K562 (cell line): ENCODE data around the gene SLC9B1. TPM values are rescaled to one million over a fixed set of nuclear protein-coding genes. Genes with fewer than 3 reads are reported as not detected.

Source experiments
- ATF7 ChIP-seq: fragments of 450-650 bp; IDR thresholded peaks from 2 replicates; pipeline ENCODE4 v1.7.1; 2014; ENCODE audit warnings: mild to moderate bottlenecking, moderate library complexity
- BCOR ChIP-seq: fragments of 450-650 bp; IDR thresholded peaks from 2 replicates; pipeline ENCODE4 v1.6.1; 2016
- CBX2 ChIP-seq: fragments of 200-600 bp; sonication (generic); IDR thresholded peaks from one replicate; pipeline ENCODE4 v1.6.1; 2012; ENCODE audit warnings: mild to moderate bottlenecking, low read length, inconsistent platforms; ENCODE audit not compliant: insufficient read depth, poor library complexity, severe bottlenecking
- DACH1 ChIP-seq: fragments of 450-650 bp; IDR thresholded peaks from 2 replicates; pipeline ENCODE4 v1.6.1; 2018; ENCODE audit not compliant: partially characterized antibody
- E2F3 ChIP-seq: fragments of 250-450 bp; sonication (Bioruptor Pico); IDR thresholded peaks from 2 replicates; pipeline ENCODE4 v1.4.0; 2020; ENCODE audit warnings: mild to moderate bottlenecking
- ESRRA ChIP-seq: fragments of 450-650 bp; IDR thresholded peaks from 2 replicates; pipeline ENCODE4 v1.6.1; 2014; ENCODE audit warnings: low read depth, mild to moderate bottlenecking, moderate library complexity, borderline replicate concordance
- POLR3A ChIP-seq: IDR thresholded peaks from 2 replicates; pipeline ENCODE4 v1.6.1; 2011; ENCODE audit warnings: borderline replicate concordance, mild to moderate bottlenecking, moderate library complexity; ENCODE audit not compliant: insufficient read length, insufficient read depth; ENCODE audit errors: extremely low read depth
- TAF7 ChIP-seq: fragments of 450-650 bp; IDR thresholded peaks from 2 replicates; pipeline ENCODE4 v1.6.1; 2016; ENCODE audit warnings: missing genetic modification characterization, missing compliant biosample characterization
- TAL1 ChIP-seq: fragments of 450-650 bp; IDR thresholded peaks from 2 replicates; pipeline ENCODE4 v1.6.1; 2016; ENCODE audit warnings: mild to moderate bottlenecking
- polyA plus RNA-seq, 8 experiments: library from polyadenylated mRNA; depleted of rRNA in 4 of 8; stranded (reverse) in 5 of 8; unstranded in 3 of 8; fragments of >200 nt; fragmentation: Nextera tagmentation in 2 of 8; fragmentation: Illumina TruSeq in 1 of 8; extraction: Ambion mirVana in 2 of 8; extraction: Trizol in 1 of 8; gene quantifications; 2 replicates each; pipeline versions ENCODE4 v1.2.1 to v1.2.3, GENCODE V29; 2011 to 2014; ENCODE audit warnings: inconsistent platforms in 1 of 8, missing spikeins in 1 of 8
- total RNA-seq, 7 experiments: library from RNA; depleted of rRNA in 6 of 7; stranded (reverse); fragments of >200 nt in 6 of 7; fragmentation: Illumina TruSeq in 2 of 7; extraction: Trizol in 2 of 7; gene quantifications; 2 replicates each; pipeline versions ENCODE4 v1.2.1 to v1.2.3, GENCODE V29; 2011 to 2021; ENCODE audit warnings: low replicate concordance in 1 of 7
- TF ChIP-seq, protein P1 (sequence below): fragments of 200-800 bp; sonication (Bioruptor generic); IDR thresholded peaks from 2 replicates; pipeline ENCODE4 v1.6.1; 2017; ENCODE audit warnings: missing genetic modification characterization, missing compliant biosample characterization
- TF ChIP-seq, protein P2 (sequence below): sonication (generic); formaldehyde crosslinking; IDR thresholded peaks from 2 replicates; pipeline ENCODE4 v1.4.0; 2020; ENCODE audit warnings: mild to moderate bottlenecking, missing genetic modification reagents
- TF ChIP-seq, protein P3 (sequence below): sonication (generic); formaldehyde crosslinking; IDR thresholded peaks from 2 replicates; pipeline ENCODE4 v1.8.0; 2022; ENCODE audit warnings: mild to moderate bottlenecking, low read depth, missing genetic modification reagents
- TF ChIP-seq, protein P4 (sequence below): fragments of 450-650 bp; IDR thresholded peaks from 2 replicates; pipeline ENCODE4 v1.6.1; 2016; ENCODE audit warnings: missing biosample characterization, missing genetic modification characterization
- TF ChIP-seq, protein P5 (sequence below), 2 experiments: fragments of 450-650 bp; IDR thresholded peaks; 2 replicates each; pipeline ENCODE4 v1.6.1; 2016
- TF ChIP-seq, protein P6 (sequence below): fragments of 450-650 bp; IDR thresholded peaks from 2 replicates; pipeline ENCODE4 v1.6.1; 2014; ENCODE audit warnings: low read depth, mild to moderate bottlenecking, moderate library complexity, borderline replicate concordance
- TF ChIP-seq, protein P7 (sequence below): fragments of 450-650 bp; formaldehyde crosslinking; IDR thresholded peaks from 2 replicates; pipeline ENCODE4 v1.4.0; 2022; ENCODE audit warnings: mild to moderate bottlenecking, moderate library complexity

SLC9B1 gene
- total and polyA plus RNA-seq, 9 of the 15 experiments (the other 6 are each of a cell fraction or from before 2014, with no cell fraction given): 0.21 to 1.3 (median 0.51) TPM

DNA sequence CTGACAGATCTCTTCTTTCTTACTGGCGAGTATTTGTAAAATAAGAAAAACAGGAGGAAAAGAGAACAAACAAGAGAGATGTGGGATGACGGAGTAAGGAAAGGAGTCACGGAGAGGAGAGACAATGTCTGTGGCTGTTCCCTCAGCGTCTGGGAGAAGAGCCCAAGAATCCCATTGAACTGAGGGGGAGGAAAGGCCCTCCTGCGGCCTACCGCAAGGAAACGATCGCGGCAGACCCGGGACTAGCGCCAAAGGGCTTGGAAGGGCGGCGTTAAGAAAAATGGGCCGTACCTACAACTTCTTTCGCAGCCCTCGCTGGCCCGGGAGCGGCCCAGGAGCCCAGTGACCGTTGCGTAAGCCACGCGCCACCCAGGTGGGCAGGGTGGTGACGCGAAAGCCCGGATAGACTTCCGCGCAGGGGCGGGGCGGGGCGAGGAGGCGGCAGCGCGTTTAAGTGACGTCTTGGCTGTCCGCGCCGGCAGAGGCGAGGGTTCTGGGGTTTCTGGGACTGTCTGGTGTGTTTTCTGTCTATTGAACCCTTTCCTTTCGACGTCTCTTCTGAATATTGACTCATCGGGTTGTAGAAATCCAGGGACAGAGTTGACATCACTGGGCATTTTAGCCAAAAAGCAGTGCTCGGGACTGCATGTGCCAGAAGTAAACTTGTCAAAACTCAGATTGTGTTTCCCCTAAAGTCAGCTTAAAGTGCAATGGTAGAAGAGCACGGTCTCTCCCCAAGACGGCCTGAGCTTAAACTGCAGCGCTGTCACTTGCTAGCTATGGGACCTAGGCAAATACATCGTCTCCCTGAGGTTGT lies at the start of gene SLC9B1 (continued):
- TF ChIP-seq, protein P1, sequence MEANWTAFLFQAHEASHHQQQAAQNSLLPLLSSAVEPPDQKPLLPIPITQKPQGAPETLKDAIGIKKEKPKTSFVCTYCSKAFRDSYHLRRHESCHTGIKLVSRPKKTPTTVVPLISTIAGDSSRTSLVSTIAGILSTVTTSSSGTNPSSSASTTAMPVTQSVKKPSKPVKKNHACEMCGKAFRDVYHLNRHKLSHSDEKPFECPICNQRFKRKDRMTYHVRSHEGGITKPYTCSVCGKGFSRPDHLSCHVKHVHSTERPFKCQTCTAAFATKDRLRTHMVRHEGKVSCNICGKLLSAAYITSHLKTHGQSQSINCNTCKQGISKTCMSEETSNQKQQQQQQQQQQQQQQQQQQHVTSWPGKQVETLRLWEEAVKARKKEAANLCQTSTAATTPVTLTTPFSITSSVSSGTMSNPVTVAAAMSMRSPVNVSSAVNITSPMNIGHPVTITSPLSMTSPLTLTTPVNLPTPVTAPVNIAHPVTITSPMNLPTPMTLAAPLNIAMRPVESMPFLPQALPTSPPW (CRISPR knock-in tag): peak; percentile 92
- TF ChIP-seq TAF7: peak; percentile 10; the same call in 1 of the 2 replicates
- TF ChIP-seq E2F3: peak; percentile 44; the same call in 1 of the 2 replicates
- TF ChIP-seq, protein P2, sequence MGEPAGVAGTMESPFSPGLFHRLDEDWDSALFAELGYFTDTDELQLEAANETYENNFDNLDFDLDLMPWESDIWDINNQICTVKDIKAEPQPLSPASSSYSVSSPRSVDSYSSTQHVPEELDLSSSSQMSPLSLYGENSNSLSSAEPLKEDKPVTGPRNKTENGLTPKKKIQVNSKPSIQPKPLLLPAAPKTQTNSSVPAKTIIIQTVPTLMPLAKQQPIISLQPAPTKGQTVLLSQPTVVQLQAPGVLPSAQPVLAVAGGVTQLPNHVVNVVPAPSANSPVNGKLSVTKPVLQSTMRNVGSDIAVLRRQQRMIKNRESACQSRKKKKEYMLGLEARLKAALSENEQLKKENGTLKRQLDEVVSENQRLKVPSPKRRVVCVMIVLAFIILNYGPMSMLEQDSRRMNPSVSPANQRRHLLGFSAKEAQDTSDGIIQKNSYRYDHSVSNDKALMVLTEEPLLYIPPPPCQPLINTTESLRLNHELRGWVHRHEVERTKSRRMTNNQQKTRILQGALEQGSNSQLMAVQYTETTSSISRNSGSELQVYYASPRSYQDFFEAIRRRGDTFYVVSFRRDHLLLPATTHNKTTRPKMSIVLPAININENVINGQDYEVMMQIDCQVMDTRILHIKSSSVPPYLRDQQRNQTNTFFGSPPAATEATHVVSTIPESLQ (CRISPR knock-in tag): no peak
- TF ChIP-seq, protein P3, sequence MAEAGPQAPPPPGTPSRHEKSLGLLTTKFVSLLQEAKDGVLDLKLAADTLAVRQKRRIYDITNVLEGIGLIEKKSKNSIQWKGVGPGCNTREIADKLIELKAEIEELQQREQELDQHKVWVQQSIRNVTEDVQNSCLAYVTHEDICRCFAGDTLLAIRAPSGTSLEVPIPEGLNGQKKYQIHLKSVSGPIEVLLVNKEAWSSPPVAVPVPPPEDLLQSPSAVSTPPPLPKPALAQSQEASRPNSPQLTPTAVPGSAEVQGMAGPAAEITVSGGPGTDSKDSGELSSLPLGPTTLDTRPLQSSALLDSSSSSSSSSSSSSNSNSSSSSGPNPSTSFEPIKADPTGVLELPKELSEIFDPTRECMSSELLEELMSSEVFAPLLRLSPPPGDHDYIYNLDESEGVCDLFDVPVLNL (CRISPR knock-in tag): no peak
- TF ChIP-seq, protein P4, sequence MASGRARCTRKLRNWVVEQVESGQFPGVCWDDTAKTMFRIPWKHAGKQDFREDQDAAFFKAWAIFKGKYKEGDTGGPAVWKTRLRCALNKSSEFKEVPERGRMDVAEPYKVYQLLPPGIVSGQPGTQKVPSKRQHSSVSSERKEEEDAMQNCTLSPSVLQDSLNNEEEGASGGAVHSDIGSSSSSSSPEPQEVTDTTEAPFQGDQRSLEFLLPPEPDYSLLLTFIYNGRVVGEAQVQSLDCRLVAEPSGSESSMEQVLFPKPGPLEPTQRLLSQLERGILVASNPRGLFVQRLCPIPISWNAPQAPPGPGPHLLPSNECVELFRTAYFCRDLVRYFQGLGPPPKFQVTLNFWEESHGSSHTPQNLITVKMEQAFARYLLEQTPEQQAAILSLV (tag): peak; percentile 59
- TF ChIP-seq POLR3A: no peak
- peak; percentile 81; the same call in 1 of the 2 replicates for TF ChIP-seq ESRRA
- TF ChIP-seq, protein P5, sequence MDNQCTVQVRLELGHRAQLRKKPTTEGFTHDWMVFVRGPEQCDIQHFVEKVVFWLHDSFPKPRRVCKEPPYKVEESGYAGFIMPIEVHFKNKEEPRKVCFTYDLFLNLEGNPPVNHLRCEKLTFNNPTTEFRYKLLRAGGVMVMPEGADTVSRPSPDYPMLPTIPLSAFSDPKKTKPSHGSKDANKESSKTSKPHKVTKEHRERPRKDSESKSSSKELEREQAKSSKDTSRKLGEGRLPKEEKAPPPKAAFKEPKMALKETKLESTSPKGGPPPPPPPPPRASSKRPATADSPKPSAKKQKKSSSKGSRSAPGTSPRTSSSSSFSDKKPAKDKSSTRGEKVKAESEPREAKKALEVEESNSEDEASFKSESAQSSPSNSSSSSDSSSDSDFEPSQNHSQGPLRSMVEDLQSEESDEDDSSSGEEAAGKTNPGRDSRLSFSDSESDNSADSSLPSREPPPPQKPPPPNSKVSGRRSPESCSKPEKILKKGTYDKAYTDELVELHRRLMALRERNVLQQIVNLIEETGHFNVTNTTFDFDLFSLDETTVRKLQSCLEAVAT (IDR thresholded peaks at IDR 0.05): peak in 1 of 2 experiments; percentile 80; a peak in 2 of 4 replicates
- TF ChIP-seq, protein P6, sequence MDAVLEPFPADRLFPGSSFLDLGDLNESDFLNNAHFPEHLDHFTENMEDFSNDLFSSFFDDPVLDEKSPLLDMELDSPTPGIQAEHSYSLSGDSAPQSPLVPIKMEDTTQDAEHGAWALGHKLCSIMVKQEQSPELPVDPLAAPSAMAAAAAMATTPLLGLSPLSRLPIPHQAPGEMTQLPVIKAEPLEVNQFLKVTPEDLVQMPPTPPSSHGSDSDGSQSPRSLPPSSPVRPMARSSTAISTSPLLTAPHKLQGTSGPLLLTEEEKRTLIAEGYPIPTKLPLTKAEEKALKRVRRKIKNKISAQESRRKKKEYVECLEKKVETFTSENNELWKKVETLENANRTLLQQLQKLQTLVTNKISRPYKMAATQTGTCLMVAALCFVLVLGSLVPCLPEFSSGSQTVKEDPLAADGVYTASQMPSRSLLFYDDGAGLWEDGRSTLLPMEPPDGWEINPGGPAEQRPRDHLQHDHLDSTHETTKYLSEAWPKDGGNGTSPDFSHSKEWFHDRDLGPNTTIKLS: peak; percentile 83
- TF ChIP-seq, protein P7, sequence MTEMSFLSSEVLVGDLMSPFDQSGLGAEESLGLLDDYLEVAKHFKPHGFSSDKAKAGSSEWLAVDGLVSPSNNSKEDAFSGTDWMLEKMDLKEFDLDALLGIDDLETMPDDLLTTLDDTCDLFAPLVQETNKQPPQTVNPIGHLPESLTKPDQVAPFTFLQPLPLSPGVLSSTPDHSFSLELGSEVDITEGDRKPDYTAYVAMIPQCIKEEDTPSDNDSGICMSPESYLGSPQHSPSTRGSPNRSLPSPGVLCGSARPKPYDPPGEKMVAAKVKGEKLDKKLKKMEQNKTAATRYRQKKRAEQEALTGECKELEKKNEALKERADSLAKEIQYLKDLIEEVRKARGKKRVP: peak; percentile 81
- TF ChIP-seq TAL1: no peak
- peak; percentile 93 for TF ChIP-seq ATF7
- peak; percentile 61 for TF ChIP-seq DACH1
- 0 out of 2 replicates have a peak, but pooled peaks have one; percentile 31 for TF ChIP-seq BCOR
- TF ChIP-seq CBX2: no peak
